Measurements from ENCODE around the gene ZNF577.
"Not testable (repeated sequence)": the region's sequence is repeated elsewhere in the genome, so short reads cannot be mapped to it uniquely, and the experiment has no call there.

ZNF577 gene

GRCh38 chr19:51887522-51888498 is at the start of gene ZNF577:
ZNF577 (minus strand) TSS chr19:51887951; CDS start chr19:51880382, 7,569 bp downstream.
- Mint-ChIP-seq H3K27ac (peak within 1 kb of the TSS; percentile 91), H3K4me1 (no peaks in the 10 kb centered on the region), H3K36me3 (peaks cover 53% of the 10 kb centered on the region), H3K27me3 (no peaks in the 10 kb centered on the region), H3K4me3 (peak within 1 kb of the TSS; percentile 98), H3K9me3 (peaks cover 19% of the 10 kb centered on the region)
- DNase-seq (ENCODE audit: low spot score in 2 of 2), result peak; percentile 43 to 69
- peak; percentile 94 for ATAC-seq (ENCODE audit: low read depth)

DNA sequence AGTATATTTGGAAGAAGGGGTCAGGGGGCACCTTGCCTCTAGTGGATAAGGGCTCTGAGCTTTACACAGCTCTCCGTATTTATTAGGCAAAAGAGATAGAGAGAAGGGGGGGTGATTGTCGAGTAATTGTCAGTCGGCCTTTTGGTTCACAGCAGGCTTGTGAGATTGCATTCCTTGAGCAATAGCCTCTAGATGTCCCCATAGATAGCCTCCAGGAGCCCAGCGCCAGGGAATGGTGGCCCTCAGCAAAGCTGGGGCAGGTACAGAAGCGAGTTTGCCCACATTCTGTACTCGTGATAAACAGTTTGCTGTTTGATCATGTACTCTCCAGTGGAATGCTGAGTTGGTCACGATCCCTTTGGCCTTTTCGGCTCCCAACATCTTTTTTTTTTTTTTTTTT is 44.2 kb upstream of the ZNF577 start:
- peaks cover 73% of the 10 kb centered on the region for H3K36me3 Mint-ChIP-seq
- no peaks in the 10 kb centered on the region for H3K27me3 Mint-ChIP-seq
- peaks cover 20% of the 10 kb centered on the region for H3K9me3 Mint-ChIP-seq
- no peak overlapping the region for H3K27ac Mint-ChIP-seq
- DNase-seq (ENCODE audit: low spot score in 2 of 2) (no peak), ATAC-seq (ENCODE audit: low read depth) (no peak)
- no peak overlapping the region for H3K4me3 Mint-ChIP-seq
- peaks cover 16% of the 10 kb centered on the region for H3K4me1 Mint-ChIP-seq

DNA sequence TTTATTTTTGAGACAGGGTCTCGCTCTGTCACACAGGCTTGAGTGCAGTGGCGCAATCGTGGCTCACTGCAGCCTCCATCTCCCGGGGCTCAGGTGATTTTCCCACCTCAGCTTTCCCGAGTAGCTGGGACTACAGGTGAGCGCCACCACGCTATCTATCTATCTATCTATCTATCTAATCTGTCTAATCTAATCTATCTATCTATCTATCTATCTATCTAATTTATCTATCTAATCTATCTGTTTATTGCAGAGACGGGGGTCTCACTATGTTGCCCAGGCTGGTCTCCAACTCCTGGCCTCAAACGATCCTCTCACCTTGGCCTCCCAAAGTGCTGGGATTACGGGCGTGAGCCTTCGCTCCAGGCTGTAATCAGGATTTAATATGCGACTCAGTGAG is 40.1 kb upstream of the ZNF577 start:
- Mint-ChIP-seq H3K27ac (peak overlapping the region; percentile 96), H3K27me3 (no peaks in the 10 kb centered on the region), H3K9me3 (peaks cover 25% of the 10 kb centered on the region), H3K4me1 (peaks cover 19% of the 10 kb centered on the region), H3K4me3 (peak overlapping the region; percentile 100), H3K36me3 (peaks cover 47% of the 10 kb centered on the region)
- DNase-seq (ENCODE audit: low spot score in 2 of 2) (no peak), ATAC-seq (ENCODE audit: low read depth) (no peak)

DNA sequence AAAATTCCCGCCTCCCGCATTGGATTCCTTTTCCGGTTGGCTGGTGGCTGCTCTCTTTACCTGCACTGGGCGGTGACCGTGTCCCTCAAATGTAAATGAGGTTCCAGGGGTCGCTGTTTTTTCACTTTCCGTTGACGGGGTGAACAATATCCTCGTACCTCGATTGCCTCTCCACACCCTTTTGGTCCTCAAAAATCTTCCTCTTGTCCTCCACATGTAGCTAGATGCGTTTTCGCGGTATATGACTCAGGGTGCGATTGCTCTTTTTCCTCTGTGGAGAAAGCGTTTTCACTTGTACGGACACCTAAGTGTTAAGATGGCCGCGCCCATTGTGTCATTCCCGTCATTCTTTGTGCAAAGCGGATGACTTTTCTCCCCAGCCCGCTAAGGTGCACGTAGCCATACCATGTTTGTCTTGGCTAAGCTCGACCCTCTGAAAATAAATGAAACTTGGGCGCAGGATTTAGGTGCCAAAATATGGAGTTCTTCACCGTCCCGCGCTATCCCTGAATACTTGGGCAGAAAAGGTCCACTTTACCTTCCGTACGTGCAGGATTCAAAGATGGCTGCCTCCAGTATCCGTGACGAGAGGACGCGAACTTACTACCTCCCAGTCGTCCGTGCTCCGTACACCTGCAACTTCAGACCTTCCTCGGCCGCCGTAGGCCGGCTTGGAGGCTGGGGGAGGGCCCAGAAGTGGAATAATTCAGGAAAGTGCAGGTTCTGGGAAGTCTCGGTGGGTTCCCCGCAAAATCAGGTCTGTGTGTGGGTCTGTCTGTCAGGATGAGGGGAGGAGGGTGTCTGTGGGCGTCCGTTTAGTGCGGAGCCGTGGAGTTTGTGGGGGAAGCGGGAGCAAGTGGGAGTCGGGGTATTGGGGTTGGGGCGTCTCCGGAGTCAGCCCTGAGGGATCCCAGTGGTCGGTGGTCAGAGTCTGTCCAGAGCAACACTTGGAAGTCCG is 39.3 kb upstream of the ZNF577 start, which contains the start of gene ZNF613:
TSS of gene ZNF613 (plus strand) at position 689 of the 958 bp plus-strand sequence. CDS start 8,749 bp downstream, outside the sequence.
- peaks cover 42% of the 10 kb centered on the region for H3K36me3 Mint-ChIP-seq
- H3K9me3 Mint-ChIP-seq, result peaks cover 25% of the 10 kb centered on the region
- H3K27me3 Mint-ChIP-seq, result no peaks in the 10 kb centered on the region
- peak within 1 kb of the TSS; percentile 96 for H3K27ac Mint-ChIP-seq
- H3K4me1 Mint-ChIP-seq, result peaks cover 19% of the 10 kb centered on the region
- DNase-seq (ENCODE audit: low spot score in 2 of 2) (peak; percentile 76 to 79), ATAC-seq (ENCODE audit: low read depth) (peak; percentile 87)
- peak within 1 kb of the TSS; percentile 100 for H3K4me3 Mint-ChIP-seq

DNA sequence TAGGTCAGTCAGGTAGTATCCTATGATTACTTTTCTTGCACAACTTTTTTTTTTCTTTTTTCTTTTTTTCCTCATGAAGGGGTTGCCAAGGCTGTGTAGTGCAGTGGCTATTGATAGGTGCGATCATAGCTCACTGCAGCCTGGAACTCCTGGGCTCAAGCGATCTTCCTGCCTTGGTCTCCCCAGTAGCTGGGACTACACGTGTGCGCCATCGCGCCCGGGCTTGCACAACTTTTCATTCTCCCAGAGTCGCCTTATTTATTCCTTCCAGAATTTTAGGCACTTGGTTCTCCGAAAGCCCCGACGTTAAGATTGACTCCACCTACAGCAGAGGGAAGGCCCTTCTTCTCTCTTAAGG is 38.7 kb upstream of the ZNF577 start:
- DNase-seq (ENCODE audit: low spot score in 2 of 2) (no peak), ATAC-seq (ENCODE audit: low read depth) (no peak)
- Mint-ChIP-seq H3K27ac (peak overlapping the region; percentile 96), H3K9me3 (peaks cover 21% of the 10 kb centered on the region), H3K27me3 (no peaks in the 10 kb centered on the region), H3K36me3 (peaks cover 38% of the 10 kb centered on the region), H3K4me3 (peak overlapping the region; percentile 100), H3K4me1 (peaks cover 19% of the 10 kb centered on the region)

GRCh38 chr19:51921949-51922348 is 34.2 kb upstream of the ZNF577 start:
- Mint-ChIP-seq H3K4me3 (no peak overlapping the region), H3K36me3 (peaks cover 15% of the 10 kb centered on the region), H3K27me3 (no peaks in the 10 kb centered on the region), H3K4me1 (peaks cover 3% of the 10 kb centered on the region), H3K9me3 (peaks cover 19% of the 10 kb centered on the region), H3K27ac (no peak overlapping the region)
- DNase-seq (ENCODE audit: low spot score in 2 of 2) (no peak), ATAC-seq (ENCODE audit: low read depth) (no peak)

GRCh38 chr19:51919606-51920005 is 31.9 kb upstream of the ZNF577 start:
- Mint-ChIP-seq H3K36me3 (peaks cover 14% of the 10 kb centered on the region), H3K4me3 (no peak overlapping the region), H3K27ac (no peak overlapping the region), H3K4me1 (peaks cover 3% of the 10 kb centered on the region), H3K27me3 (no peaks in the 10 kb centered on the region), H3K9me3 (peaks cover 19% of the 10 kb centered on the region)
- ATAC-seq (ENCODE audit: low read depth), result no peak
- DNase-seq (ENCODE audit: low spot score in 2 of 2), result no peak

GRCh38 chr19:51916167-51916566 is 28.4 kb upstream of the ZNF577 start:
- H3K9me3 Mint-ChIP-seq, result peaks cover 23% of the 10 kb centered on the region
- H3K4me3 Mint-ChIP-seq, result no peak overlapping the region
- no peak for DNase-seq (ENCODE audit: low spot score in 2 of 2)
- peaks cover 13% of the 10 kb centered on the region for H3K36me3 Mint-ChIP-seq
- no peak for ATAC-seq (ENCODE audit: low read depth)
- no peaks in the 10 kb centered on the region for H3K27me3 Mint-ChIP-seq
- H3K27ac Mint-ChIP-seq, result no peak overlapping the region
- H3K4me1 Mint-ChIP-seq, result peaks cover 3% of the 10 kb centered on the region

- Mint-ChIP-seq H3K4me3 (no peak overlapping the region), H3K36me3 (peaks cover 11% of the 10 kb centered on the region), H3K27me3 (no peaks in the 10 kb centered on the region), H3K27ac (no peak overlapping the region), H3K9me3 (peaks cover 25% of the 10 kb centered on the region), H3K4me1 (peaks cover 3% of the 10 kb centered on the region)
- ATAC-seq (ENCODE audit: low read depth) (no peak), DNase-seq (ENCODE audit: low spot score in 2 of 2) (no peak)
These were observed 27.6 kb upstream of the ZNF577 start for GRCh38 chr19:51915324-51915867.

- DNase-seq (ENCODE audit: low spot score in 2 of 2); ATAC-seq (ENCODE audit: low read depth); H3K27ac Mint-ChIP-seq; H3K4me3 Mint-ChIP-seq; H3K27me3 Mint-ChIP-seq; H3K4me1 Mint-ChIP-seq: not testable (repeated sequence)
- Mint-ChIP-seq H3K36me3 (peaks cover 21% of the 10 kb centered on the region), H3K9me3 (peaks cover 23% of the 10 kb centered on the region)
These were observed 20.2 kb upstream of the ZNF577 start for GRCh38 chr19:51907981-51908380.

DNA sequence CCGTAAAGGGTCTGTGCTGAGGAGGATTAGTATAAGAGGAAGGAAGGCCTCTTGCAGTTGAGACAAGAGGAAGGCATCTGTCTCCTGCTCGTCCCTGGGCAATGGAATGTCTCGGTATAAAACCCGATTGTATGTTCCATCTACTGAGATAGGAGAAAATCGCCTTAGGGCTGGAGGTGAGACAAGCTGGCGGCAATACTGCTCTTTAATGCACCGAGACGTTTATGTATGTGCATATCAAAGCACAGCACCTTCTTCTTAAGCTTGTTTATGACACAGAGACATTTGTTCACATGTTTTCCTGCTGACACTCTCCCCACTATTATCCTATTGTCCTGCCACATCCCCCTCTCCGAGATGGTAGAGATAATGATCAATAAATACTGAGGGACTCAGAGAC is 18.4 kb upstream of the ZNF577 start:
- peaks cover 13% of the 10 kb centered on the region for H3K4me1 Mint-ChIP-seq
- peaks cover 23% of the 10 kb centered on the region for H3K36me3 Mint-ChIP-seq
- peaks cover 22% of the 10 kb centered on the region for H3K9me3 Mint-ChIP-seq
- not testable (repeated sequence) for H3K27me3 Mint-ChIP-seq; DNase-seq (ENCODE audit: low spot score in 2 of 2); H3K27ac Mint-ChIP-seq; ATAC-seq (ENCODE audit: low read depth); H3K4me3 Mint-ChIP-seq

DNA sequence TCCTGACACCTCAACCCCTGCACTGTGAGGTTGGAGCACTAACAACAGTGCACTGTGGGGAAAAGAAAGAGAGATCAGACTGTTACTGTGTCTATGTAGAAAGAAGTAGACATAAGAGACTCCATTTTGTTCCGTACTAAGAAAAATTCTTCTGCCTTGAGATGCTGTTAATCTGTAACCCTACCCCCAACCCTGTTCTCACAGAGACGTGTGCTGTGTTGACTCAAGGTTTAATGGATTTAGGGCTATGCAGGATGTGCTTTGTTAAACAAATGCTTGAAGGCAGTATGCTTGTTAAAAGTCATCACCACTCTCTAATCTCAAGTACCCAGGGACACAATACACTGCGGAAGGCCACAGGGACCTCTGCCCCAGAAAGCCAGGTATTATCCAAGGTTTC is 17.9 kb upstream of the ZNF577 start:
- not testable (repeated sequence) for H3K4me3 Mint-ChIP-seq; DNase-seq (ENCODE audit: low spot score in 2 of 2); ATAC-seq (ENCODE audit: low read depth); H3K27ac Mint-ChIP-seq; H3K27me3 Mint-ChIP-seq
- H3K9me3 Mint-ChIP-seq, result peaks cover 20% of the 10 kb centered on the region
- H3K4me1 Mint-ChIP-seq, result peaks cover 13% of the 10 kb centered on the region
- H3K36me3 Mint-ChIP-seq, result peaks cover 27% of the 10 kb centered on the region

- peaks cover 3% of the 10 kb centered on the region for H3K27me3 Mint-ChIP-seq
- H3K4me1 Mint-ChIP-seq, result peaks cover 13% of the 10 kb centered on the region
- DNase-seq (ENCODE audit: low spot score in 2 of 2) (no peak), ATAC-seq (ENCODE audit: low read depth) (peak; percentile 6)
- H3K9me3 Mint-ChIP-seq, result peaks cover 22% of the 10 kb centered on the region
- peaks cover 32% of the 10 kb centered on the region for H3K36me3 Mint-ChIP-seq
- H3K4me3 Mint-ChIP-seq, result peak overlapping the region; percentile 98
- peak overlapping the region; percentile 91 for H3K27ac Mint-ChIP-seq
These were observed 17.5 kb upstream of the ZNF577 start for GRCh38 chr19:51905206-51905605.
